ENCODE data around the gene GOLGA6L2.
"Not testable (repeated sequence)": the region's sequence is repeated elsewhere in the genome, so short reads cannot be mapped to it uniquely, and the experiment has no call there.

GOLGA6L2 gene, protein sequence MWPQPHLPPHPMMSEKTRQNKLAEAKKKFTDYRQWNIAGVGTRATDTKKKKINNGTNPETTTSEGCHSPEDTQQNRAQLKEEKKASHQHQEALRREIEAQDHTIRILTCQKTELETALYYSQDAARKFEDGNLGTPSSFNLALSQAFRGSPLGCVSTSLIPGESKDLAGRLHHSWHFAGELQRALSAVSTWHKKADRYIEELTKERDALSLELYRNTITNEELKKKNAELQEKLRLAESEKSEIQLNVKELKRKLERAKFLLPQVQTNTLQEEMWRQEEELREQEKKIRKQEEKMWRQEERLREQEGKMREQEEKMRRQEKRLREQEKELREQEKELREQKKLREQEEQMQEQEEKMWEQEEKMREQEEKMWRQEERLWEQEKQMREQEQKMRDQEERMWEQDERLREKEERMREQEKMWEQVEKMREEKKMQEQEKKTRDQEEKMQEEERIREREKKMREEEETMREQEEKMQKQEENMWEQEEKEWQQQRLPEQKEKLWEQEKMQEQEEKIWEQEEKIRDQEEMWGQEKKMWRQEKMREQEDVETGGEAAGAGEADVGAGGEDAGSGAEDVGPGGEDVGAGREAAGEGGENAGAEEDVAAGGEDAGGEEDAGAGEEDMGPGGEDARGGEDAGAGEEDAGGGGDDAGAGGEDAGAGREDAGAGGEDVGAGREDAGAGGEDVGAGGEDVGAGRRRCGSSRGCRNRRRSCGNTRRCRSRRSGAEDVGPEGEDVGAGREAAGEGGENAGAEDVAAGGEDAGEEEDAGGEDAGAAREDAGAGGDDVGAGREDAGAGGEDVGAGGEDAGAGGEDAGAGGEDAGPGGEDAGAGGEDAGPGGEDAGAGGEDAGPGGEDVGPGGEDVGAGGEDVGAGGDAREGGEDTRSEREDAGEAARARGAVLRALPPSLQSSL

DNA sequence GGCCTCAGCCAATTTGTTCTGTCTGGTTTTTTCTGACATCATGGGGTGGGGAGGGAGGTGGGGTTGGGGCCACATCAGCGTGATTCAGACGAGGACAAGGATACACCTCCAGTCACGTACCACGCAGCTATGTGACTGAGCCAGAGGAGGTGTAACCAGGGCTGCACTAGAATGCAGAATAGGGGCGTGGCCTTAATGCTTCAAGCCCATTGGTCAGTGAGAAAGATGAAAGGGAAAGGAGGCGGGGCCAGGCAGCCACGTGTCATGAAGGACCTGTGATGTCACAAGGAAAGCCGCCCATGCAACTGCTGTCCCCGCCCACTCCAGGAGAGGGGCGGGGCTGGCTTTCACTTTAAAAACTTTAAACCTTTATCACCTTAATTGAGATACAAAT lies at the start of gene GOLGA6L2:
TSS of gene GOLGA6L2 (minus strand) at position 137 of the 394 bp plus-strand sequence. CDS start at position 75, 62 bp downstream.
- no peak for DNase-seq

DNA sequence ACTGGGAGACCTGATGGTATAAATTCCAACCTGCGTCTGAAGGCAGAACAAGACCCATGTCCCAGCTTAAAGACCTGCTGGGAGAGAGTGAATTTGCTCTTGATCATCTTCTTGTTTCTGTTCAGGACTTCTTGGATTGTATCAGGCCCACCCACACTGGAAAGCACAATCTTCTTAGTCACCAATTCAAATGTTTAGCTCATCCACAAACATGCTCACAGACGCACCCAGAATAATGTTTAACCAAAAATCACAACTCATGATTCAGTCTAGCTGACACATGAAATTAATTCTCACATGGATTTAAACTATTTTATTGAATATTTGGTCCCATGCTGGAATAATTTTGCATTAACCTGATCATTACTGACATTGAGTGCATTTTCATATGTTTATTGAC lies 37.8 kb upstream of the GOLGA6L2 start:
- no peak for DNase-seq

DNA sequence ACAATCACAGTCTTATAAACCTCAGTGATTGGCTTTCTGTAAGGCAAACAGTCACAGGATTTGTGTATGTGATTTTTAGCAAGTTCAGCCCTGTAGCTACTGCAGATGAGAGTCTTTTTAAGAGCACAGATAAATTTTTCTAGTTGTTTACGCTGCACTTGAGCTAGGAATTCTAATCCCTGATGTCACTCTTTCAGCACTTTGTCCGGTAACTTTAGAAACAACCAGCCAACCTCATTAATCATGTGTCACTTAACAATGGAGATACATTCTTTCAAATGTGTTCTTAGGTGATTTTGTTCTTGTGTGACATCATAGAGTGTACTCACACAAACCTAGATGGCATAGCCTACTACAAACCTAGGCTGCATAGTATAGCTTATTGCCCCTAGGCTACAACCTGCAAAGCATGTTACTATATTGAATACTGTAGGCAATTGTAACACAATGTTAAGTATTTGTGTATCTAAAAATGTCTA lies 36.8 kb upstream of the GOLGA6L2 start:
- DNase-seq = no peak

DNA sequence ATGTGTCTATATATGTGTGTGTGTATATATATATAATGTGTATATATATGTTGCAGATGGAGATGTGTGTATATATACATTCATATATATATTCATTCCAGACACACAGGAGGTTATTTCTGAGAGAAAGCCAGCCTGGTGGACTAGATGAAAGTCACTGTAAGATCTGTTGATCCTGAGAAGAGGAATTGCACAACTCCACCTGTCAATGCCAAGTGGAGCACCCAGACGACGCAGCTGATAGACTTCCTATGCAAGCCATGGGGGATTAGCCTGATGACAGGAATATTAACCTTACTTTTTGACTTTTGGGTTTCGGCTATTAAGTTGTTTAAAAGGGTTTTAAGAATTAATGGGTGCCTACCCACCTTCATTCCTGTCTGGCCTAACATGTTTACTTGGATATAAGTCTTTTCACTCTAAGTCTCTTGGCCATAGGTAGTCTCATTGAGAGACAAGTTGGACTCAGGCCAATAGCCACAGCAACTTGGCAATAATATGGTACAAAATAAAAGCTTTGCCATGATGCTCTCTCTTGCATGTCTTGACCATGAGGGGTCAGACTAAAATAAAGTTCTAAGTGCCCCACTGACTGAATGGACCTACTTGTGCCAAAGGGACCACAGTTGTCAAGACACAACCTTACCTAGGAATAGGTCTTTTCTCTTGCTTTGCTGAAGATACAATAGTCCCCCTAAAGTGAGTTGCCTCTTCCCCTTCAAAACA lies 35.9 kb upstream of the GOLGA6L2 start:
- DNase-seq = no peak

DNA sequence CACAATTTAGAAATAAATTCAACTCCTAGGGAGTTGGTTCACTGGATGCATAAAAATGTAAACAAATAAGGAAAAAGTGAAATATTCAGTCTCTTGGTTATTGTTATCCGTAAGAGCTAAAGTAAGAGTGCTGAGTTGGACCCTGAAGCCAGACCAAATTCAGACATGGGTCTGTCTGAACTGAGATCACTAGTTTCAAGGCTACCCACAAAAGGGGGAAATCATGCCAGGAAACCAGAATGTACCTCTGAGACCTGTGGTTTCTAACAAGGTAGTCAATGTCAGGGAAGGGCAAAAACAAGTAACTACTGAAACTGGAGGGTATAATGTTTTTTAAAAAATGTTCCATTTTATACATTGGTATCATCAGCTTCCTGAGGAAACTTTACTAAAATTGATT lies 35.2 kb upstream of the GOLGA6L2 start:
- no peak for DNase-seq

DNA sequence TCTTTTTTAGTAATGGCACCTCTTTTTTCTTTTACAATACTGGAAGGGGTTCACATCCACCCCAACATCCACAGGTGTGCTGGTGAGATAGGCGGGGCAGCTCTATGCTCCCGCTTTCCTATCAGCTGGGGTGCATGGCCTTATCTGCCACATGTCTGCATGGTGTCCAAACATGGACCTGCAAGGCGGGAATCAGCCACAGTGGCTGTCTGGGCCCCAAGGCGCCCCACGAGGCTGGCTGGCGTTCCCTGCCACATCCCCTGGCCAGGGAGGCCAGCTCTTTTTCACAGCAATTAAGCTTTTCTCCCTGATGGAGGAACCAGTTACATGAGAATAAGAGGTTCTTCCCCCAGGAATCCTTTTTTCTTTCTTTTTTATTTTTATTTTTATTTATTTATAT lies 30.9 kb upstream of the GOLGA6L2 start:
- no peak for DNase-seq

DNA sequence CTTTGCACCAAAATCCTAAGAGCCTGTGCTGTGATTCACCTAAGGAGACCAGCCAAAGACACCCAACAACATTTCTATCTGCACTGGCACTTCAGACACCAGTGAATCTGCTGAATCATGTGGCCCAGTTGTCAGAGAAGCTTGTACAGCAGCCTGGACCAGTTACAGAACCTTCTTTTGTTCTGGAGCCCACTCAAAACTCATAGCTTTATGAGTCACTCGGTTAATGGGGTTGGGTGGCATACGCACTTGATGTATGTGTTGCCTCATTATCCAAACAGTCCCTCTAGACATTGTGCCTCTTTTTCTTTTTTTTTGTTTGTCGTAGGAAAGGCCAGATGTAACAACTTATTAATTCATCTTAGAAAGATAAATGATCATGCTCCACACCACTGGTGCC lies 25.6 kb upstream of the GOLGA6L2 start:
- DNase-seq = no peak

DNA sequence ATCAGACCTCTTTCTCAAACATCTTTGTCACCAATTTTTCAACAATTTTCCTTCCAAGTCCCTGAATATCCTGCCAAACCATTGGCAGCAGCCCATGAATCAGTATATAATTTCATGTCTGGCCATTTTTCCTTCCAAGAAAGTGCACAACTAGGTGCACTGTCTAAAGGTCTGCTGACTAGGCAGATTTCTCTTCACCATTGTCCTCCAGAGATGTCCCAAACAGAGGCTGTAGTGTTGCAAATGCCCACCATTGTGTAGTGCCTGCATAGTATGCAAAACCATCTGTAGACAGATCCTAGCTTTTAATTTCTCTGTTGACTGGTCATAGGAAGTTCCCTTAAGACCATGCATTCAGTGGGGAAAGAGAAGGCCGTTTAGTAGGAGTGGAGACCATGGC lies 25.0 kb upstream of the GOLGA6L2 start:
- no peak for DNase-seq

DNA sequence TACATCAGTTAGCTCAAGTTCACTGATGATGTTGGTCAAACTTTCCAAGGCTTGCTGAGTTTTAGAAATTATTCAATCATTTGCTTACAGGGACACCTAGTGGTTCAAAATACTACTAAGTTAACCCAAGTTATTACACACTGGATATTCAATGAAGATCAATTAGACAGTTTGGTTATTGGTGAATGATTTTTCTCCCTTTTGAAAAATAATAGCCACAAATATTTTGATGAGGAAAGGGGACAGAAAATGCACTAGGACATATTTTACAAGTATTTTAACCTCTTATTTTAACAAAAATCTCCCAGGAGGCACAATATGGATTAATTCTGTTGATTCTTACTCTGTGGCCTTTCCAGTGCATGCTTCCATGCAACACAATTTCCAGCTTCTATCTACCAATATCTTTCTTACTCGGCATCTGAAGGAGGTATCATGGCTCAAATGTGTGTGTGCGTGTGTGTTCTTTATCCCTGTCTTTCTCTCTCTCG lies 20.1 kb upstream of the GOLGA6L2 start:
- DNase-seq = no peak

DNA sequence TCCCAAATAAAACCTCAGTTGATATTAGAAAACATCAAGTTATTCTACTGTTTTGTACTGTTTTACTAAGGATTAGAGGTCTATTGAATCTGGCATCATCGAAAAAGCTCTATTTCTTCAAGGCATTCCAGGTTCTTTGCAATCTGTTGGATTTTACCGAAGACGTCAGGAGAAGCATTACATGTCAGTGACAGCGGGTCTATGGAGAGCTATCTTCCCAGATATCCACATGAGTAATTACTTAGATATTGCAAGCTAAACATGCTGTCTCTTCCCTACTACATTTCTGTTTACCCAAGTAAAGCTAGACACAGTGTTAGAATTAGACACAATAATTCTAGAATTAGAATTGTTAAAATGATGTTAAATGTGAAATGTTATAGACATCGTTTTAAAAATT lies 10.8 kb upstream of the GOLGA6L2 start:
- no peak for DNase-seq

DNA sequence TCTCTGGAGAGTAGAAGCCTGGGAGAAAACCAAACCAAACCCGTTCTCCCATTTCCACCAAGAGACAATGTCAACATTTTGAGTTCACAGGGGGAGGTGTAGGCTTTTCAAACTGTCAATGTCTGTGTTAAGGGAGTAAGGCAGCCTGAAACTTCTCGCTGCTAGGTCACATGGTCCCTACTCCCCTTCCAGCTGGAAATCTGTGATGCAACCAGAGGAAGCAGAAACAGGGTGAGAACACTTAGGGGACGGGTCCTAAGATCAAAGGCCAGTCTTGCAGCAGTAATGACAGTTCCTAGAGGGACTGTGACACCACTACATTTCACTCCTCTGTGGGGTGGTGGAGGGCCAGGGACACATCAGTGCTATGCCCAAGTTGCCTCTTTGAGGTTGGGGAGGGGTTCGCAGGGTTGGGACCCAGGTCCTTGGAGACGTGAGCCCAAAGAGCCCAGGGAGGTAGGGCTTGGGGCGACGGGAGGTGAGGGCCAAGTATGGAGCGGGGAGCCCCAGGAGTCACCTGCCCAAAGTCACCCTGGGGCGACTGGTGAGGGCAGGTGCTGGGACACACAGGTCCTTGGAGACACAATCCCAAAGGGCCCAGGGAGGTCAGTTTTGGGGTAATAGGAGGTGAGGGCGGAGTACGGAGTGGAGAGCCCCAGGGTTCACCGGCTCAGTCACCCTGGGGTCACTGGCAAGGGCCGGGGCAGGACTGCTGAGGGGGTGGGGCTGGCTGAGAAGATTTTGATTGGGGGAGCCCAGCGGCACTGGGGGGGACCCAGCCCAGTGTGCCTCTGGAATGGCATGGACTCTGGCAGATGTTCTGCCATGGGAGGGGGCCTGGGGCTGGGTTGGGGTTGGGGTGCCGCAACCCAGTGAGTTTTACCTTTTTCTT lies 582 bp downstream of the GOLGA6L2 start:
- no peak for DNase-seq

DNA sequence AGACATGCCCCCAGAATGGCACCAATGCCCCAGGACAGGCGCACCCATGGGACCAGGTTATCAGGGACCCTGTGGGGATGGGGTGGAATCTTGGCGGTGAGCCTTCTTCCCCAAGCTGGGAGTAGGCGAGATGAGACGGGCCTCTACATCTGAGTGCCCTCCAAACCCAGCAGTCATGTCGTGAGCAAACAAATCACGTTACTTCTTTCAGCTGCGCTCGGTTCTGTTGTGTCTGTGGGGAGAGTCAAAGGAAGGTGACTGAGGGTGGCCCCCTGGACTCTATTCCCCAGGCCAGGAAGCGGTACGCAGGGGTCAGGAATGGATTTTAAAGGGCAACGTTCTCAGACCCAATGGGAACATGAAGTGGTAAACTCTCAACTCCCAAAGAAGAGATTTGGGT lies 2.8 kb downstream of the GOLGA6L2 start:
- DNase-seq = no peak

DNA sequence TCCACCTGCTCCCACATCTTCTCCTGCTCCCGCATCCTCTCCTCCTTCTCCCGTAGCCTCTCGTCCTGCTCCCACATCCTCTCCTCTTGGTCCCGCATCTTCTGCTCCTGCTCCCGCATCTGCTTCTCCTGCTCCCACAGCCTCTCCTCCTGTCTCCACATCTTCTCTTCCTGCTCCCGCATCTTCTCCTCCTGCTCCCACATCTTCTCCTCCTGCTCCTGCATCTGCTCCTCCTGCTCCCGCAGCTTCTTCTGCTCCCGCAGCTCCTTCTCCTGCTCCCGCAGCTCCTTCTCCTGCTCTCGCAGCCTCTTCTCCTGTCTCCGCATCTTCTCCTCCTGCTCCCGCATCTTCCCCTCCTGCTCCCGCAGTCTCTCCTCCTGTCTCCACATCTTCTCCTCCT lies 5.8 kb downstream of the GOLGA6L2 start:
- DNase-seq = no peak

DNA sequence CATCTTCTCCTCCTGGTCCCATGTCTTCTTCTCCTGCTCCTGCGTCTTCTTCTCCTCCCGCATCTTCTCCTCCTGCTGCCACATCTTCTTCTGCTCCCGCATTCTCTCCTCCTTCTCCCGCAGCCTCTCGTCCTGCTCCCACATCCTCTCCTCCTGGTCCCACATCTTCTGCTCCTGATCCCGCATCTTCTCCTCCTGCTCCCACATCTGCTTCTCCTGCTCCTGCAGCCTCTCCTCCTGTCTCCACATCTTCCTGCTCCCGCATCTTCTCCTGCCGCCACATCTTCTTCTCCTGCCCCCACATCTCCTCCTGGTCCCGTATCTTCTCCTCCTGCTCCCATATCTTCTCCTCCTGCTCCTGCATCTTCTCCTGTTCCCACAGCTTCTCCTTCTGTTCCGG lies 6.4 kb downstream of the GOLGA6L2 start:
- no peak for DNase-seq

DNA sequence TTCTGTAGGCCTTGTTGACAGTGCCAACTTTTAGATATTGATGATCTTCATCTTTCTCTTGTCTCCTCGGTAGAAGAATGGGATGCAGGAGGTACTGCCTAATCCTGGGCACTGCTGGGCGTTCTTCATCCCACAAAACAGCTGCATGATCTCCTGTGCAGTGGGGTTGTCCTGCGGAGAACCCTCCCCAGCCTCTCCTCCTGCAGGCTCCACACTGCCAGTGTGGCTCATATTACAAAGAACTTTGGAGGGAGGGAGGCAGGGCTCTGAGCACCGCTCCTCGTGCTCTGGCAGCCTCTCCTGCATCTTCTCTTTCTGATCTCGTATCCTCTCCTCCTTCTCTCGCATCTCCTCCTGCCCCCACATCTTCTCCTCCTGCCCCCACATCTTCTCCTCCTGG lies 7.5 kb downstream of the GOLGA6L2 start:
- no peak for DNase-seq

DNA sequence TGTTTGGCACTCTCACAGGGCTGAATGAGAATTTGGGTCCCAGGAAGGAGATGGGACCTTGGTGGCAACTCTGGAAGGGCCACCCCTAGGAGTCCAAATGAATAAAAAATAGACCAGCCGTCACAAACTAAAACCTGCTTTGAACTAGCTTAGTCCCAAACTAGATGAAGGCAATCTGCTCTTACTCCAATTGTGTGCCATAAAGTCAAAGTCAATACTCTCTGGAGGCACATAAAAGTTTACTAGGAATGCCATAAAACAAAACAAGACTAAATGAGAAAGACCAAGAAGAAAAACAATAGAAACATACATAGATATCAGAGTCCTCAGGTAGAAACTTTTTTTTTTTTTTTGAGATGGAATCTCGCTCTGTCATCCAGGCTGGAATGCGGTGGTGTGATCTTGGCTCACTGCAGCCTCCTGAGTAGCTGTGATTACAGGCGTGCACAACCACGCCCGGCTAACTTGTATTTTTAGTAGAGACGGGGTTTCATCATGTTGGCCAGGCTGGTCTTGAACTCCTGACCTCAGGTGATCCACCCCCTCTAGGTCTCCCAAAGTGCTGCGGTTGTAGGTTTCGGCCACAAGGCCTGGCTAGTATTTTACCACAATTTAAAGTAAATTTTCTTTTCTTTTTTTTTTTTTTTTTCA lies 8.1 kb downstream of the GOLGA6L2 start:
- no peak for DNase-seq

DNA sequence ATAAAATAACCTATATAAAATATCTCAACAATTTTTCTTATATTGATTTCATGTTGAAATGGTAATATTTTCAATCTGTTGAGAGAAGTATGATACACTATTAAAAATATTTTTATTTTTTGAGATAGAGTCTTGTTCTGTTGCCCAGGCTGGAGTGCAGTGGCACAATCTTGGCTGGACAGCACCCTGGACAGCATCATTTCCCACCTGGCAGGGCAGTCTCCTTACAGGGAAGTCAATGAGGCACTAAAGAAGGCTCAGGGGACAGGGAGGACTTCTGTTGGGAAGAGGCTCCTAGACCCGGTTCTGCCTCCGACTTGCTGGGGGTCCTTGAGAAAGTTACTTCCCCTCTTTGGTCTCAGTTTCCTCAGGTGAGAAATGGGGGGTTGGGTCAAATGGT lies 9.4 kb downstream of the GOLGA6L2 start:
- DNase-seq = no peak

DNA sequence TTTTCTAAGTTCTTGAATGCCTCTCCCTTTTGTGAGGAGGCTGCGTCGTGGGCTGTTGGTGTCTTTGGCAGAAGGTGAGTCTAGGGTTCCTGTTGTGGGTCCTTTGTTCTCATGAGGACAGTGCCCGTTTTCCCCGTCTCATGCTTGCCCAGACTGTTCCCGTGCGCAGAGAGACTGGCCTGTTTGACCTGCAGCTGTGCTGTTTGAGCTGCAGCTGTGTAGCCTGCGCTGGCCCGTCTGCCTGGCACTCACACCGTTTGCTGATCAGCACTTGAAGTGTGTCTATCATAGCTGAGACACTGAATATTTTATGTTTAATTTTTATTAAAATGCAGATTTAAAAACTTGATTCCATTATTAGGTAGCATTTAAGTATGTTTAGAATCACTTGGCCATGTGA lies 9.9 kb downstream of the GOLGA6L2 start:
- DNase-seq = no peak

DNA sequence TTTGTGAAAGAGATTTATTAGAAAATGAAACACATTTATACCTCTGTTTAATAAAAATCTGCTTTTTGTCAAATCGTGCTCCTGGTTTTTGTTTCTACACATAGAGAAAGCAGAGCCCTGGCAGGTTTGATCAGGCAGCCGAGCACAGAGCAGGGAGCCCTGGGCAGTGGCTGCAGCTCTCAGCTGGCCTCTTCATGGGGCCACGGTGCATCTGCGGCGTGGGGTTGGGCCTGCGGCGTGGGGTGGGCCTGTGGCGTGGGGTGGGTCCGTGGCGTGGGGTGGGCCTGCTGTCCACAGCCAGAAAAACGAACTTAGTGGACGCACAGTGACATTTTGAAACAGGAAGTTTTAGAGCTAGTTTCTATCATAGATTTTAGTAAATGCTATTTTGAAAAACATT lies 10.6 kb downstream of the GOLGA6L2 start:
- DNase-seq = no peak

DNA sequence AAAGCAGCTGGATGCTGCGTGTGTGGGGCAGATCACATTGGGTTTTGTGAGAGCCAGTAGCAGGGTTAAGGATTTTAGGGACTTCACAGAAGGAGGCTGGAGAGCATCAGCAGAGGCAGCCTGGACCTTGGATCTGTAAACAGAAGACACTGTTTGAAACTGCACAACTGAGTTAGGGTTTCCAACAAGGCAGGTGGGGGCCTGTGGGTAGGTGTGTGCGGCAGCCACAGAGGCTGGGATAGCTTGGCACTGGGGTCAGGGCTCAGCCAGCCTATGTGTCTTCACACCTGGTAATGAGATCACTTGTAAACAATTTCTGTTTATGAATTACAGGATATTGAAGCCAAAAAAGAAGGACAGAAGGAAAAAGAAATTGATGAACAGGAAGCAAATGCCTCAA lies 12.3 kb downstream of the GOLGA6L2 start:
- not testable (repeated sequence) for DNase-seq

DNA sequence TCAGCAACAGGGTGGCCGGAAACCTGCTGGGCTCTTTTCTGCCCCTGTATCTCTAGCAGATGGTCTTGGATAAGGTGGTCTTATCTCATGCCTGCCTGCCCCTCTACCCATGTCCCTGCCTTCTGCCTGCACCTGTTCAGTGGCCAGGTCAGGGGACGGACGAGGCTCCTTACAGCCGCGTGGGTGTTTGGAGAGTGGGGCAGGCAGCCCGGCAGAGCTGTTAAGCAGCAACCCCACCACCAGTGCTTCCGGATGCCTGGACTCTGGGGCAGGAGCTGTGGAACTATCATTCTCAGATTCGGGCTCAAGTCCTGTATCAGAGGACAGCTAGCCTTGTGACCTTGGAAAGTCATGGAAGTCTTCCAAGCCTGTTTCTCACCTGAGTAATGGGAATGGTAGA lies 21.7 kb downstream of the GOLGA6L2 start:
- DNase-seq = not testable (repeated sequence)

All from activated T-cell treated with anti-CD3 and anti-CD28 coated beads, Interleukin-2, amount 50 U/mL, for 1 hour (primary cell).